GM23338 (cell line): ENCODE measurements around the gene ING2. TPM values are rescaled to one million over a fixed set of nuclear protein-coding genes. Genes with fewer than 3 reads are reported as not detected.

ENCODE experiments used
- ATAC-seq: fragments of 200-7000 bp; cut with Tn5 transposase; 3 replicates; pipeline ENCODE4 v1.9.1; 2020
- DNase-seq: peaks from one replicate; pipeline ENCODE4 v3.0.0-alpha.2; 2015; ENCODE audit warnings: low spot score
- H2AFZ ChIP-seq: fragments of 200-600 bp; sonication (generic); 2 replicates; pipeline ENCODE4 v1.8.0; 2016; ENCODE audit warnings: antibody characterized with exemption, mild to moderate bottlenecking, moderate library complexity
- H3F3A ChIP-seq: fragments of 200-600 bp; sonication (generic); replicated peaks from 2 replicates; pipeline ENCODE4 v1.8.0; 2017; ENCODE audit warnings: antibody characterized with exemption, mixed run types, low read depth
- H3K27ac ChIP-seq: fragments of 200-600 bp; sonication (generic); 2 replicates; pipeline ENCODE4 v1.6.1; 2016; ENCODE audit warnings: low read depth
- H3K27me3 ChIP-seq: fragments of 200-600 bp; sonication (generic); 2 replicates; pipeline ENCODE4 v1.8.0; 2016; ENCODE audit warnings: mild to moderate bottlenecking, mixed run types, moderate library complexity; ENCODE audit not compliant: insufficient read depth
- H3K36me3 ChIP-seq: fragments of 200-600 bp; sonication (generic); 2 replicates; pipeline ENCODE4 v1.8.0; 2016; ENCODE audit warnings: mild to moderate bottlenecking; ENCODE audit not compliant: insufficient read depth
- H3K4me1 ChIP-seq: fragments of 200-600 bp; sonication (generic); 2 replicates; pipeline ENCODE4 v1.8.0; 2016; ENCODE audit warnings: mild to moderate bottlenecking, moderate library complexity; ENCODE audit not compliant: insufficient read depth
- H3K4me2 ChIP-seq: fragments of 200-600 bp; sonication (generic); 2 replicates; pipeline ENCODE4 v1.7.1; 2017; ENCODE audit warnings: mixed run types
- H3K4me3 ChIP-seq: fragments of 200-600 bp; sonication (generic); 2 replicates; pipeline ENCODE4 v1.6.1; 2016; ENCODE audit warnings: mixed run types
- H3K79me2 ChIP-seq: fragments of 200-600 bp; sonication (generic); replicated peaks from 2 replicates; pipeline ENCODE4 v1.8.0; 2017; ENCODE audit warnings: mild to moderate bottlenecking; ENCODE audit not compliant: insufficient read depth
- H3K9me2 ChIP-seq: fragments of 200-600 bp; sonication (generic); 2 replicates; pipeline ENCODE4 v1.8.0; 2017; ENCODE audit not compliant: insufficient read depth
- H4K20me1 ChIP-seq: fragments of 200-600 bp; sonication (generic); replicated peaks from 2 replicates; pipeline ENCODE4 v1.8.0; 2017; ENCODE audit warnings: mild to moderate bottlenecking; ENCODE audit not compliant: insufficient read depth
- H3K27ac Mint-ChIP-seq: 2 replicates; pipeline ENCODE4 v1.8.0; 2020; ENCODE audit warnings: inconsistent platforms, mild to moderate bottlenecking, moderate library complexity, mixed read lengths
- H3K27me3 Mint-ChIP-seq: 3 replicates; pipeline ENCODE4 v1.8.0; 2022; ENCODE audit warnings: low read depth, mild to moderate bottlenecking, moderate library complexity, mixed read lengths, inconsistent platforms; ENCODE audit not compliant: insufficient read depth, poor library complexity
- H3K36me3 Mint-ChIP-seq: 3 replicates; pipeline ENCODE4 v1.8.0; 2021; ENCODE audit warnings: low read depth, mild to moderate bottlenecking, inconsistent platforms, moderate library complexity, mixed read lengths
- H3K4me1 Mint-ChIP-seq: 3 replicates; pipeline ENCODE4 v1.8.0; 2020; ENCODE audit warnings: mild to moderate bottlenecking, inconsistent platforms, mixed read lengths
- H3K4me3 Mint-ChIP-seq: 3 replicates; pipeline ENCODE4 v1.8.0; 2021; ENCODE audit warnings: moderate library complexity, mild to moderate bottlenecking, inconsistent platforms, mixed read lengths
- H3K9me3 Mint-ChIP-seq: 3 replicates; pipeline ENCODE4 v1.8.0; 2020; ENCODE audit warnings: moderate library complexity, mild to moderate bottlenecking, inconsistent platforms, mixed read lengths
- CREB1 ChIP-seq: fragments of 250-450 bp; sonication (Bioruptor Pico); IDR thresholded peaks from 2 replicates; pipeline ENCODE4 v1.5.0; 2020; ENCODE audit warnings: low read depth, mild to moderate bottlenecking, moderate library complexity
- CTCF ChIP-seq, 2 experiments: fragments of 200-600 bp in 1 of 2; sonication (generic) in 1 of 2; conservative IDR thresholded peaks; 2 replicates each; pipeline versions ENCODE4 v1.5.1 to v1.6.1; 2016 to 2017; ENCODE audit warnings: antibody characterized with exemption in 2 of 2, low read depth in 2 of 2, mild to moderate bottlenecking in 2 of 2, moderate library complexity in 1 of 2
- ETS1 ChIP-seq: IDR thresholded peaks from 2 replicates; pipeline ENCODE4 v1.6.1; 2016; ENCODE audit warnings: antibody characterized with exemption
- EZH2phosphoT487 ChIP-seq: fragments of 200-600 bp; sonication (generic); IDR thresholded peaks from one replicate; pipeline ENCODE4 v1.8.1; 2018; ENCODE audit warnings: antibody characterized with exemption; ENCODE audit not compliant: unreplicated experiment
- JUNB ChIP-seq: IDR thresholded peaks from one replicate; pipeline ENCODE4 v1.6.1; 2016; ENCODE audit warnings: antibody characterized with exemption; ENCODE audit not compliant: unreplicated experiment
- NANOG ChIP-seq: IDR thresholded peaks from 2 replicates; pipeline ENCODE4 v1.6.1; 2016; ENCODE audit warnings: antibody characterized with exemption, borderline replicate concordance
- POLR2AphosphoS5 ChIP-seq: IDR thresholded peaks from 2 replicates; pipeline ENCODE4 v1.6.1; 2016; ENCODE audit warnings: antibody characterized with exemption, low read depth
- REST ChIP-seq: IDR thresholded peaks from one replicate; pipeline ENCODE4 v1.6.1; 2018; ENCODE audit warnings: antibody characterized with exemption; ENCODE audit not compliant: unreplicated experiment
- STAT1 ChIP-seq: IDR thresholded peaks from one replicate; pipeline ENCODE4 v1.6.1; 2016; ENCODE audit warnings: antibody characterized with exemption; ENCODE audit not compliant: unreplicated experiment
- ZNF114 ChIP-seq: fragments of 250-450 bp; sonication (Bioruptor Pico); IDR thresholded peaks from 2 replicates; pipeline ENCODE4 v1.5.0; 2020; ENCODE audit warnings: mild to moderate bottlenecking, moderate library complexity
- ZNF462 ChIP-seq: fragments of 250-450 bp; sonication (Bioruptor Pico); IDR thresholded peaks from 2 replicates; pipeline ENCODE4 v1.5.0; 2020; ENCODE audit warnings: mild to moderate bottlenecking, moderate library complexity
- polyA plus RNA-seq: library from polyadenylated mRNA; unstranded; fragments of >200 nt; fragmentation: Nextera tagmentation; extraction: Ambion mirVana; gene quantifications from 2 replicates; pipeline ENCODE4 v1.2.1, GENCODE V29; 2016
- total RNA-seq: library from RNA; depleted of rRNA; stranded (reverse); fragments of >200 nt; shearing (Covaris generic); gene quantifications from 2 replicates; pipeline ENCODE4 v1.2.3, GENCODE V29; 2014

Gene ING2
- total and polyA plus RNA-seq, 2 experiments from 2014 or later: 21.5 to 34.2 TPM

- no peak for TF ChIP-seq CTCF (conservative IDR thresholded peaks at IDR 0.05; ENCODE audit: low read depth in 2 of 2)
These were observed 41.5 kb downstream of the ING2 start (continued) for GRCh38 chr4:183546376-183546775.

- H2AFZ ChIP-seq: no peak overlapping the region
- H3K27me3 ChIP-seq: no peaks in the 10 kb centered on the region
- Mint-ChIP-seq H3K4me3 (no peak overlapping the region), H3K4me1 (no peaks in the 10 kb centered on the region), H3K27me3 (no peaks in the 10 kb centered on the region), H3K9me3 (peaks cover 32% of the 10 kb centered on the region), H3K27ac (no peak overlapping the region), H3K36me3 (peaks cover 14% of the 10 kb centered on the region)
- H3K4me2 ChIP-seq: no peak overlapping the region
- H3K27ac ChIP-seq: no peak overlapping the region
- H3K4me3 ChIP-seq: no peak overlapping the region
- no peaks in the 10 kb centered on the region for H3K4me1 ChIP-seq
- no peaks in the 10 kb centered on the region; the same call in 1 of the 2 replicates for H3K9me2 ChIP-seq
- DNase-seq (no peak), ATAC-seq (no peak)
- H3K79me2 ChIP-seq: no peaks in the 10 kb centered on the region
- 0 out of 2 replicates have a peak, but pooled peaks cover 3% of the 10 kb centered on the region for H3F3A ChIP-seq
- no peaks in the 10 kb centered on the region for H4K20me1 ChIP-seq
- H3K36me3 ChIP-seq: no peaks in the 10 kb centered on the region
- TF ChIP-seq JUNB: no peak
- TF ChIP-seq EZH2phosphoT487: no peak
- no peak for TF ChIP-seq REST
- TF ChIP-seq POLR2AphosphoS5: no peak
- no peak for TF ChIP-seq CREB1 (CRISPR knock-in tag)
- no peak for TF ChIP-seq ETS1
- no peak for TF ChIP-seq ZNF462
- TF ChIP-seq NANOG: no peak
- TF ChIP-seq ZNF114 (CRISPR knock-in tag): no peak
- TF ChIP-seq CTCF (conservative IDR thresholded peaks at IDR 0.05; ENCODE audit: low read depth in 2 of 2): no peak
- no peak for TF ChIP-seq STAT1
These were observed 43.4 kb downstream of the ING2 start for GRCh38 chr4:183548306-183548705.
